ENCODE measurements around the gene ILF3.
"Not testable (repeated sequence)": the region's sequence is repeated elsewhere in the genome, so short reads cannot be mapped to it uniquely, and the experiment has no call there.

The ILF3 gene

DNA sequence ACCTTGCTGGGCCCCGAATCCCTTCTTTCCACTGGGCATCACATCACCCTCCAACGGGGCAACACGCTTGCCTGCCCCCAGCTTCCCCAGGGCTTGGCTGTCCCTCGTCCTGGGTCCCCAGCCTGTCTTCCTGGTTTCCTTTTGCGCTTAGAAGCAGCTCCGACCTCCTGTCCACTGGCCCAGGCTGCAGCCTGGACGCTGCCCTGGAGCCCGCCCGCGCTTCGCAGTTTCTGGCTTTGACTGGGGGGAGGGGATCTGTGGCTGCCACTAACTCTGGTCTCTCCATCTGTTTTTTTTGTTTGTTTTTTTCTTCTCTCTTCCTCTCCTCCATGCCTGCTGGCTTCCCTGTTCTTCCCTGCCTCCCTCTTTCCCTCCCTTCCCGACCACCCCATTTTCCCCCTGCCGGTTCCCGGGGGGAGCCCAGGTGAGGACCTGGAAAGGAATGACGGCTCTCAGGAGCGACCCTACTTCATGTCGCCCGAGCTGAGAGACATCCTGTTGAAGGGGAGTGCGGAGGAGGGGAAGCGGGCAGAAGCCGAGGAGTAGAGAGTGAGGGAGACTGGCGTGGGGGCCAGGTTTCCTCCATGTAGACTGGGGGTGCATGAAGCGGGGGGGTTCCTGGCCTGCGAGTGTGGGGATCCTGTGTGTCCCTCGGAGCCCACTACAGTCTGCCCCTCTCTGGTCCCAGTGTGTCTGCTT lies 11.5 kb upstream of the ILF3 start:
- DNase-seq (ENCODE audit: low read depth, low spot score) = no peak

DNA sequence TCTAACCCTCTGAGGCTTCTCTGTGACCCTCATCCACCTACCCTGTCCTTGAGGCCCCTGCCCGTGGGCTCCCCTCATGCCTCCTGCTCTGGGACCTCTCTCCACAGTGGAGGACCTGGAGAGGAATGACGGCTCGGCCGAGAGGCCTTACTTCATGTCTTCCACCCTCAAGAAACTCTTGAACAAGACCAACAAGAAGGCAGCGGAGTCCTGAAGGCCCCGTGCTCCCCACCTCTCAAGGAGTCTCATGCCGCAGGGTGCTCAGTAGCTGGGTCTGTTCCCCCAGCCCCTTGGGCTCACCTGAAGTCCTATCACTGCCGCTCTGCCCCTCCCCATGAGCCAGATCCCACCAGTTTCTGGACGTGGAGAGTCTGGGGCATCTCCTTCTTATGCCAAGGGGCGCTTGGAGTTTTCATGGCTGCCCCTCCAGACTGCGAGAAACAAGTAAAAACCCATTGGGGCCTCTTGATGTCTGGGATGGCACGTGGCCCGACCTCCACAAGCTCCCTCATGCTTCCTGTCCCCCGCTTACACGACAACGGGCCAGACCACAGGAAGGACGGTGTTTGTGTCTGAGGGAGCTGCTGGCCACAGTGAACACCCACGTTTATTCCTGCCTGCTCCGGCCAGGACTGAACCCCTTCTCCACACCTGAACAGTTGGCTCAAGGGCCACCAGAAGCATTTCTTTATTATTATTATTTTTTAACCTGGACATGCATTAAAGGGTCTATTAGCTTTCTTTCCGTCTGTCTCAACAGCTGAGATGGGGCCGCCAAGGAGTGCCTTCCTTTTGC lies 10.8 kb upstream of the ILF3 start:
- no peak for DNase-seq (ENCODE audit: low read depth, low spot score)

DNA sequence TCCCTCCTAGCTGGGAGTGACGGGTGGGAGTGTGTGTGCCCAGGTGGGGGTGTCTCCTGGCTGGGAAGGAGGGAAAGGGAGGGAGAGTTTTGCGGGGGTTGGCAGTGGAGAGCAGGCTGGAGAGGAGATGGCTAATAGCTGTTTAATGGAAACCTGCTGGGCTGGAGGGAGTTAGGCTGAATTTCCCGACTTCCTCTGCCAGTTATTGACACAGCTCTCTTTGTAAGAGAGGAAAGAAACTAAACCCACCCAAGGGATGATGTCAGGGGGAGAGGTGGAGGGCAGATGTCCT lies 10.2 kb upstream of the ILF3 start:
- no peak for DNase-seq (ENCODE audit: low read depth, low spot score)

DNA sequence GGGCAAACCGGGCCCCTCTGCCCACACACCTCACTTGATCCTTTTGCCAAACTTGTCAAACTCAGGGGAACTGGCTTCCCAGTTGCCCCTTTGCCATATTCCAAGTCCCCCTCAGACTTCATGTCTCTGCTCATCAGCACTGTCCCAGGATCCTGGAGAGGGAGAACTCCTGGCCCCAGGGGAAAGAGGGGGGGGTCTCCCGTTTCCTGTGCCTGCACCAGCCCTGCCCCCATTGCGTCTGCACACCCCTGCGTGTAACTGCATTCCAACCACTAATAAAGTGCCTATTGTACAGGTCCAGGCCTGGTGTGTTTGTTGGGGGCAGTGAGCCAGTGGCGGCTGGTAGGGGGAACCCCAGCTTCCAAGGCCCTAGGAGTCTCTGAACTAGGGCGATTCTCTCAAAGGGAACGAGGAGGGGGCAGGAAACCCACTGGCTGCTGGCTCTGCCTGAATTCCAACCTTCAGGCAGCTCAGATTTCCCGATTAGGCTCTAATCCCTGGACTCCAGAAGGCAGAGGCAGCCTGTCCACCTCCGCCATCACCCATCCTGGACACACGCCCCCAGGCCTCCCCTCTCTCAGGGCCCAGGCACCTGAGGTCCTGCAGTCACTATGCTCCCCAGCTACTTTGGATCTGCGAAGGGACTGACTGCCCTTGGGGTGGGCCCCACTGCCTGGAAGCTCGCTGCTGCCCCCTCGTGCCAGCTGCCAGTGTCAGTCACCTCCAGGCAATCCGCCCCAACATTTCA lies 9.7 kb upstream of the ILF3 start:
- peak; percentile 77 for DNase-seq (ENCODE audit: low read depth, low spot score)

DNA sequence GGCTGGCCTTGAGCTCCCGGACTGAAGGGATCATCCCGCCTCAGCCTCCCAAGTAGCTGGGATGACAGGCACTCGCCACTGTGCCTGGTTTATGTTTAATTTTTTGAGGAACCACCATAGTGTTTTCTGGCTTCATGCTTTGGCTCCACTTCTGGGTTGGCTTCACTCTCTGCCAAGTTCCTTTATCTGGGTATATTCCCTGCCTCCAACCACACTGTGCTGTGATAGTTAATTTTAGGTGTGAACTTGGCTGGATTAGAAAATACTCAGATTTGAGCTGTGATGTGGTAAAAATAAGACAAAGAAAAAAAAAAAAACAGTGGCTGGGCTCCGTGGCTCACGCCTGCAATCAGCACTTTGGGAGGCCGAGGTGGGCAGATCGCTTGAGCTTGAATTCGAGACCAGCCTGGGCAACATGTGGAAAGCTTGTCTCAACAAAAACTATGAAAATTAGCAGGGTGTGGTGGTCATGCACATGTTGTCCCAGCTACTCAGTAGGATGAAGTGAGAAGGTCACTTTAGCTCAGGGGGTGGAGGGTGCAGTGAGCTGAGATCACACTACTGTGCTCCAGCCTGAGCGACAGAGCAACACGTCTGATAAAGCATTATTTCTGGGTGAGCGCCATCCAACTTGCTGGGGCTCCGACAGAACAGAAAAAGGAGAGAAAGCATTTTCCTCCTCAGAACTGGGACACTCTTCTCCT lies 7.5 kb upstream of the ILF3 start:
- no peak for DNase-seq (ENCODE audit: low read depth, low spot score)

DNA sequence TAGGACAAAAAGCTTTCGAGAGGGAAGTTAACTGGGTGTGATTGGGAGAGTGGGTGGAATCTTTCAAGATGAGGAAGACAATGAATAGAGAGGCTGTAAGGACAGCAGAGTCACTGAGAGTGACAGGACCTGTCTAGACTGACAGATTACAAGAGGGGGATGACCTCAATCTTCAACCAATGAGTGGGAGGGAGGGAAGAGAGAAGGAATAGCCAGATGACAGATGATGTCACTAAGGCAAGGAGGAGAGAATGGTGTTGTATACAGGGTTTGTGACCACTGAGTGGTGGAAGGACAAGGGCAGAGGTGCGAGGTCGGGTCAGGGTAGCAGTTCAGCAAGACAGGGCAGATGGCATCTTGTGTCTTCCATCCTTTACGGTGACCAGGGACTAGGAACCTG lies 5.8 kb upstream of the ILF3 start:
- no peak for DNase-seq (ENCODE audit: low read depth, low spot score)

DNA sequence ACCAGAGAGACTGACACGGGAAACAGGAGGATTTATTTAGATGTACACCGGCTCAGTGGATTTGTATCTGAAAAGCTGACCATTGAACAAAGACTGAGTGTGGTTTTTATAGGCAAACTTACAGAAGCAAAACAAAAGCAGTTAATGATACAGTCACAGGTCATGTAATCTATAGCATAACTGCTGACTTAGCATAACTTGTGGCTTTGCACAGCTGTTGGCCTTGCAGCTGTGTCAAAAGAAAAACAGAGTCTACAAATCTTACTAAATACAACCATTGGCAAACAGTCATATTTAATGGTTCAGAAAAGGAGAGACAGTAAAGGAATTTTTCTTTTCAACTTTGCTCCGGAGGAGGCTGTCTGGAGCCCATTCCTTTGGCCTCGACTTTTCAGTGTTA lies 2.3 kb upstream of the ILF3 start:
- DNase-seq (ENCODE audit: low read depth, low spot score) = no peak

DNA sequence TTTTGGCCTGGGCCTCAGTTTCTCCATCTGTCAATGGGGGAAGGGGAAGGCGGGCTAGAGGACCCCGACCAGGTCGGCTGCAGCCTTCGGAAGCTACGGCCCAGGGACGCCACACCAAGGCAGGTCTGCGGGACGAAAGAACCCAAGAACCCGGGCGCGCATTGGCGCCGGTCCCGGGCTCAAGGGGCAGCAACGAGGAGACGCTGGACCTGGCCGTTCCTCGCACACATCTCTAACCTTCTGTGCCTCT lies 739 bp upstream of the ILF3 start:
- DNase-seq (ENCODE audit: low read depth, low spot score) = no peak

DNA sequence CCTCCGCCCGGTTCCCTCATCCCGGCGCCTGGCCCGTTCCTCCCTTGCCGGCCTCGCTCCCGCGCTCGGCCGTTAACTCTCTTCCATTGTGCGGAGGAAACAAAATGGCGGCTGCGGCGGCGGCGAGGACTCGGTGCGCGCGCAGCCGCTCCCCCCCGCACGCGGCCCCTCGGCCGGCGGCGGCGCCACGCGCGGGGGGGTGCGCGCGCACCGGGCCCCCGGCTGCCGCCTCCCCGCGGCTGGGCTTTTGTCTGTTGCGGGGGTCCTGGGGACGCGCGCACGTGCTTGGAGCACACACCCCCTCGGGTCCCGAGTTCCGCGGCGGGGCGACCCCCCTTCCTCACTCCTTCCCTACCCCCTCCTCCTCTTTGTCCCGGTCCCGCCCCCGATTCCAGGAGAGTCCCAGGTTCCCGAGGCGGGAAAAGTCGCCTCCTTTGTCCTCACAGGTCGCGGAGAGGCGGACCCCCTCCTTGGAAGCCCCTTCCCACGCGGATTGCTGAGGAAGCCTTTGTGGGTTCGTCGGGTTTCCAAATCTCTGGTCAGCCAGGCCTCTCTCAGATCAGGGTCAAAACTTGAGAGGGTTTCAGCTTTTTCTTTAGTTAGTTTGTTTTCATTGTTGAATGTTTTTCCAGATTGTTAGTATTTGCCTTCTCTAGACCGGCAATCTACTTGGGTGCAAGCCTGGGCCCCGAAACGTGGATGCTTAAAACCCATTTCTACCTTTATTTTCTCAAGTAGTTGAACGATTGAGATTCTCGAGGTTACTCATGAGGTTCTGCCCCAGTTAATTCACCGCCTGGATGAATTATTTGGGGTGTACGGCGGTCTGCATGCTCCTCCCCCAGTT lies 687 bp downstream of the ILF3 start:
- DNase-seq (ENCODE audit: low read depth, low spot score) = peak; percentile 30

DNA sequence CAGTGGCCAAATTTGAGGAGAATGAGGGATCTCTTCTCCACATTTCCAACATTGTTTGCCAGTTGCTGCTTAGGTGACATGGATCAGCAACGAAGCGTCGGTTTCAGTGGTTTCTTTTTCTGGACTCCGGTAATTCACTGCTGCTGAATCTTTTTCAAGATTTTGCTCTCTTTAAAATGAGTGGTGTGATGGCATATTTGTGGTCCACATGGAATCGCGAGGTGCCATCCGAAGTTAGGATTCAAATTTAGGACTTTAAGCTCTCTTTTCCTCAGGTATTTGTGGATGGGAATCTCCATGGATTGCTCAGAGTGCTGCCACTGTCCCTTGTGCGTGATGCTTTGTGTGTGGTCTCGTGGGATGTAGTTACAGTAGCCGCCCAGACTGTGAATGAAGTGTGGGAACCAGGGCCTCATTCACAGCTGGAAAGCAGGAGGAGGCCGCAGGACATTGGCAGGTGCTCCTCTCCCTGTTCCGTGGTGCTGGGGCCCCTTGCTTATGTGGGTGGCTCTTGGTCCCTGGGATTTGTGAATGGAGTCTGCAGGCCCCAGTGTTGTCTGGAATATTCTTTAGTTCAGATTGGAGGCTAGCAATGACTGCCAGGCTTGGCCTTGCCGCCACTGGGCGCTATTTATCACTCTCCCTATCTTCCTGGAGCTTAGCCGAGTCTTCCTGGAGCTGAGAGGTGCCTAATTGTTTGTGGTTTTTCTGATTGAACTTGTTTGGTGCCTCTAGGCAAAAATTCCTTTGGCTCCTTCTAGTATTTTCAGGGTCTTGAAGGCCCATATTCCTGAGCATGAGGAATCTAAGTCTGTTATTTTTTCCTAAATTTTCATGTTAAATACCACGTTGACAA lies 1.5 kb downstream of the ILF3 start:
- DNase-seq (ENCODE audit: low read depth, low spot score) = no peak

DNA sequence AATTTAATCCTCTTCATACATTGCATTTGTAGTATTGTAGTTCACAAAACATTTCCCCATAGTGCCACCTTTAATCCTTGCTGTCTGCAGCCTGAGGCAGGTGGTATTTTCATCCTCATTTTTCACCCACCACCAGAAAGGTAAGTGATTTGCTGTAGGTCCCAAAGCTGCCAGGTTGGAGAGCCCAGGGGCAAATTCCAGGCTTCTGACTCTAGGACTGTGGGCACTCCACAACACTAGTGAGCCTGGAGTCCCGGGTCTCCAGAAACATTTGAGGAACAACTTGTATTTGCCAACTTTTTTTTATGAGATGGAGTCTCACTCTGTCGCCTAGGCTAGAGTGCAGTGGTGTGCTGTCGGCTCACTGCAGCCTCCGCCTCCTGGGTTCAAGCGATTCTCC lies 6.2 kb downstream of the ILF3 start:
- no peak for DNase-seq (ENCODE audit: low read depth, low spot score)

DNA sequence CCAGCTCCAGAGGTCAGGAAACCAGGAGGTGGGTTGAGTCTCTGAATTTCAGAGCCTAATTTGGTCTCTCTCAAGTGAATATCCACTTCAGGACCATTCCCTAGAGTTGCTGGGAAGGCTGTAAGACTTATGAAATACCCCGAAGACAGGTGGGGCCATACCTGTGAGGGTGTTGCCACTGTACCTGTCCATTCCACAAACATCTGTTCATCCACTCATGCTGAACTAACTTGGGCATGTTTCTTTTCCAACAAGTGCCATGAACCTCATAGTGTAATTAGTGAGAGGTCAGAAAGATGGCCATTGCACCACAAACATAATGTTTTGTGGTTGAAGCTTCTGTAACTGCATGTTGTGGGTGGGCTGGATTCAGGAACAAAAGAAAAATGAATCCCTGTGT lies 7.8 kb downstream of the ILF3 start:
- no peak for DNase-seq (ENCODE audit: low read depth, low spot score)

DNA sequence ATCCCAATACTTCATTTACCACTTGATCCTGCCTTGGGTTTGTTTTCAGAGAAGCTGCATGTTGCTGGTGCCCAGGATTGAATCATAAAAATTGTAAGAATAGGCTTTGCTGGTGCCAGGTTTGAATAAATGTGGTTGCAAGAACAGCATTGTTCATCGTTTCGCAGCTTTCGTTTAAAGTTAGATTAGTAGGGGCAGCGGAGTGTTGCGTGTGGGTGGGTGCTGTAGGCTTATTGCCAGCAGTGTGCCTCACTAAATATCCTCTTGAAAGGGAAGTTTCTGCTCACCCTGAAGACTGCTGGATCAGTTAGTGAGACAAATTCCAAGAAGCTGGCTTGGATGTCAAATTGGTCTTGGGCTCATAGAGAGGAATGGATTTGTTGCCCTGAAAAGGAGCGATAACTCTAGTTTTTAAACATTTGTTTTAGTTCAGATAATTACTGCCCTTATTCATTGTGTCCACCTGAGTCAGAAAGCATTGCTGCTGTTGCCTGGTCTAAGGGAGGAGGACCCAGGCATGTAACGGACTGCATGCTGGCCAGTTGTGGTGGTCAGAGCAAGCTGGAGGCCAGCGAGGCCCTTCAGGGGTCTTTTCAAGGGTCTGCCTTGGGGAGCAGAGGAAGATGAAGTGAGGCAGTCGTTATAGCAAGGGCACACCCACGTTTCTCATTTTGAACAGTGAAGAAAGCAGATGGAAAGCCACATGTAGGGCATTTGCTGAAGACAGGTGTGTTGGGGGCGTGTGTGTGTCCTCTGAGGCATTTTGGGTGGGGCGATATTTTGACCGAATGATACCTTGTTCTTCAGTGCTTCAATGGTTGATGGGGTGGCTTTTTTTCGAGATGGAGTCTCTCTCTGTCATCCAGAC lies 8.5 kb downstream of the ILF3 start:
- no peak for DNase-seq (ENCODE audit: low read depth, low spot score)

DNA sequence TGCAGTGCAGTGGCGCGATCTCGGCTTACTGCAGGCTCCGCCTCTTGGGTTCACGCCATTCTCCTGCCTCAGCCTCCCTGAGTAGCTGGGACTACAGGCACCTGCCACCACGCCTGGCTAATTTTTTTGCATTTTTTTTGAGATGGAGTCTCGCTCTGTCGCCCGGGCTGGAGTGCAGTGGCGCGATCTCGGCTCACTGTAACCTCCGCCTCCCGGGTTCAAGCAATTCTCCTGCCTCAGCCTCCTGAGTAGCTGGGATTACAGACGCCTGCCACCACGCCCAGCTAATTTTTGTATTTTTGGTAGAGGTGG lies 9.1 kb downstream of the ILF3 start:
- not testable (repeated sequence) for DNase-seq (ENCODE audit: low read depth, low spot score)

DNA sequence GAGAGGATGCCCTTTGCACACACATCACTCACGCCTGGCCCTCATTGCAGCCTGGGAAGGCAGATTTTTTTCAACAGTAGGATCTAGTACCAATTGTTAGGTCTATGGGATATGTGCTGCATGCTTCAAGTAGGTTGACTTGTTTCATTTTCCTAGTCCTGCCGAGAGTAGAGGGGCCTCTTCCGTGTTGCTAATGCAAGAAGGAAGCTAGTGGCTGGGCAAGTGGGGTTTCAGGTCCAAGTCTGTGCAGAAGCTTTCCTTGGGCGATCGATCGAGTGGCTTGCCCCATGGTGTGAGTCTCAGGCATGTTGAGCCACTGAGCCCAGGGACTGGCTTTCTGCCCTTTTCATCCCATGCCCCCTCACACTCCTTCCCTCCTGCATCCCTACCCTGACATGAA lies 13.7 kb downstream of the ILF3 start:
- no peak for DNase-seq (ENCODE audit: low read depth, low spot score)

DNA sequence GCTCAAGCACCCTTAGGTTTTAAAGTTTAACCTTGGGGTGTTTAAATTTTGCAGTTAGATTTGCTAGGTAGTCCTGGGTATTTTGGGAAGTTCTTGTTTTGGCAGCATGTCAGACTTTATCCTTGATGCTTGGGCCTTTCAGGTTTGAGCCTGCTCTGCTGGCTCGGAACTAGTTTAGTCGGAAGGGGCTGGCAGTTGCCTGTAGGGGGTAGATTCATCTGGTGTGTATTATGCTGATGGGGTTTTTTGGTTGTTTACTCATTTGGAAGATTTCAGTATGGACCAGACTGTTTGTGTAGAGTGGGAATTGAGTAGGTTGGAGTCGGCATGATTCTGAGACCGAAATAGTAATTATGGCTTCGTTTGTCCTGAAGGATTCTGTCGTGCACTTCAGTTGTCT lies 15.1 kb downstream of the ILF3 start:
- no peak for DNase-seq (ENCODE audit: low read depth, low spot score)

DNA sequence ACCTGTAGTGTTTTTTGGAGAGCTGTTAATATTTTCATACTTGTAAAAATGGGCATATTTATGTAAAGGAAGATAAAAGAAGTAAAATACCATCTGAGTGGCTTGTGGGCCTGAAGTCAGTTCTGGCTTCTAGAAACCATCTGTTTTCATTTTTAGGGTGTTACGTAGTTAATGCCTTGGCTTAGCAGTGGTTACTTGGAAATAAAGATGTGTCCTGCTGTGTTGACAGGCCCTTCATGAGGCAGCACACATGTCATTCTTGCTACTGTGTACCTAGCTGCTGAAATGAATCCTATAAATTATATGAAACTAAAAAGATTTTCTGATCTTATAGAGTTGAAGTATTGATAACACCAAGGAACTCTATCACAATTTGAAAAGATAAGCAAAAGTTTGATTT lies 16.0 kb downstream of the ILF3 start:
- DNase-seq (ENCODE audit: low read depth, low spot score) = no peak

DNA sequence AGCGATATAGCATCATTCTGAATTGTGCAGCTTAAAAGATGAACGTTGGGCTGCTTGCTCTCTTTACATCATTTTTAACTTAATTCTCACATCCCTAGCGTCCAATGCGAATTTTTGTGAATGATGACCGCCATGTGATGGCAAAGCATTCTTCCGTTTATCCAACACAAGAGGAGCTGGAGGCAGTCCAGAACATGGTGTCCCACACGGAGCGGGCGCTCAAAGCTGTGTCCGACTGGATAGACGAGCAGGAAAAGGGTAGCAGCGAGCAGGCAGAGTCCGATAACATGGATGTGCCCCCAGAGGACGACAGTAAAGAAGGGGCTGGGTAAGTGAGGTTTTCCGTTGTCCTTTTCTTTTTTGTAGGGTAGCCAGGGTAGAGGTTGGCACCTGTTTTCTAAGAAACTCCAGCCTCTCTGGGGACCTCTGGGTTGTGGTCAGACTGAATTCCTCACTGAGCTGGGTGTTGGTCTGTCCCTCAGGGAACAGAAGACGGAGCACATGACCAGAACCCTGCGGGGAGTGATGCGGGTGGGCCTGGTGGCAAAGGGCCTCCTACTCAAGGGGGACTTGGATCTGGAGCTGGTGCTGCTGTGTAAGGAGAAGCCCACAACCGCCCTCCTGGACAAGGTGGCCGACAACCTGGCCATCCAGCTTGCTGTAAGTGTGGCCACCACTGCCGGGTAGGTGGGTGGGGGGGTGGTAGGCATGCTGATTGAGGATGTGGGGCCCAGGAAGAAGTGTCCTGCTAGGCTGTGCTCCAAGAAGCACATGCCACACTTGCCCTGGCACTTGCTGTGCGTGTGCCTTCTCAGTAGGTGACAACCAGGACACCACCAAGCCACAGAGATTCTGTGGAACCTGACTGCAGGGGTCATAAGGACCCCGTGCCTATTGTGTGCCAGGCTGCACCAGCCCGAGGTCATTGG lies 17.0 kb downstream of the ILF3 start:
- DNase-seq (ENCODE audit: low read depth, low spot score) = no peak

DNA sequence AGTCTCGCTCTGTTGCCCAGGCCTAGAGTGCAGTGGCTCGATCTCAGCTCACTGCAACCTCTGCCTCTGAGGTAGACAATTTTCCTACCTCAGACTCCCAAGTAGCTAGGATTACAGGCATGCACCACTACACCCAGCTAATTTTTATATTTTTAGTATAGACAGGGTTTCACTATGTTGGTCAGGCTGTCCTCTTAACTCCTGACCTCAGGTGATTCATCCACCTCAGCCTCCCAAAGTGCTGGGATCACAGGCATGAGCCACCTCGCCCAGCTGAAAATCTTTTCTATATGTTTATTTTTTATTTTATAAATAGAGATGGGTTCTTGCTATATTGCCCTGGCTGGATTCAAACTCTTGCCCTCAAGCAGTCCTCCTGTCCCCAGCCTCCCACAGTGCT lies 17.8 kb downstream of the ILF3 start:
- DNase-seq (ENCODE audit: low read depth, low spot score) = not testable (repeated sequence)
